HepG2 (cell line): ENCODE data around the gene PIH1D2. TPM values are rescaled to one million over a fixed set of nuclear protein-coding genes. Genes with fewer than 3 reads are reported as not detected.

Source experiments
- AGO1 ChIP-seq: fragments of 200-400 bp; formaldehyde crosslinking; IDR thresholded peaks from 2 replicates; pipeline ENCODE4 v1.6.1; 2017; ENCODE audit warnings: mild to moderate bottlenecking, low read depth, low read length, moderate library complexity; ENCODE audit not compliant: poor library complexity, severe bottlenecking
- CENPT ChIP-seq: sonication (generic); formaldehyde crosslinking; IDR thresholded peaks from 2 replicates; pipeline ENCODE4 v1.8.0; 2022; ENCODE audit warnings: low read depth, mild to moderate bottlenecking, moderate library complexity, missing genetic modification reagents
- CHD4 ChIP-seq: fragments of 200-600 bp; sonication (generic); IDR thresholded peaks from 2 replicates; pipeline ENCODE4 v1.7.0; 2017; ENCODE audit warnings: mild to moderate bottlenecking, low read length, borderline replicate concordance
- ETV6 ChIP-seq: sonication (generic); formaldehyde crosslinking; conservative IDR thresholded peaks from 2 replicates; pipeline ENCODE4 v1.4.0; 2020; ENCODE audit warnings: missing genetic modification reagents
- KDM2A ChIP-seq: sonication (generic); formaldehyde crosslinking; IDR thresholded peaks from 2 replicates; pipeline ENCODE4 v1.4.0; 2020; ENCODE audit warnings: low read depth, missing genetic modification reagents, borderline replicate concordance
- KMT2A ChIP-seq: sonication (generic); formaldehyde crosslinking; IDR thresholded peaks from 2 replicates; pipeline ENCODE4 v1.4.0; 2020; ENCODE audit warnings: missing genetic modification reagents
- MIER3 ChIP-seq: IDR thresholded peaks from 2 replicates; pipeline ENCODE4 v1.6.1; 2016; ENCODE audit warnings: missing compliant biosample characterization, borderline replicate concordance
- MIXL1 ChIP-seq: IDR thresholded peaks from 2 replicates; pipeline ENCODE4 v1.6.1; 2016
- NR2F6 ChIP-seq, 2 experiments: IDR thresholded peaks; 2 replicates each; pipeline ENCODE4 v1.6.1; 2016; ENCODE audit warnings: antibody characterized with exemption in 1 of 2, mild to moderate bottlenecking in 1 of 2
- PCBP1 ChIP-seq: fragments of 200-400 bp; formaldehyde crosslinking; IDR thresholded peaks from 2 replicates; pipeline ENCODE4 v1.6.1; 2017; ENCODE audit warnings: mild to moderate bottlenecking, low read depth, low read length, borderline replicate concordance
- PPARG ChIP-seq: conservative IDR thresholded peaks from 2 replicates; pipeline ENCODE4 v1.6.1; 2016; ENCODE audit warnings: missing biosample characterization, missing genetic modification reagents
- RBFOX2 ChIP-seq: fragments of 200-400 bp; formaldehyde crosslinking; IDR thresholded peaks from 2 replicates; pipeline ENCODE4 v1.6.1; 2017; ENCODE audit warnings: low read depth, mild to moderate bottlenecking, low read length
- RXRB ChIP-seq: IDR thresholded peaks from 2 replicates; pipeline ENCODE4 v1.6.1; 2016; ENCODE audit warnings: borderline replicate concordance, missing genetic modification reagents, missing compliant biosample characterization
- SMAD3 ChIP-seq: sonication (generic); formaldehyde crosslinking; IDR thresholded peaks from 2 replicates; pipeline ENCODE4 v1.4.0; 2020; ENCODE audit warnings: missing genetic modification reagents
- YEATS4 ChIP-seq: sonication (generic); formaldehyde crosslinking; IDR thresholded peaks from 2 replicates; pipeline ENCODE4 v1.4.0; 2020; ENCODE audit warnings: missing genetic modification reagents, borderline replicate concordance
- ZNF205 ChIP-seq: IDR thresholded peaks from 2 replicates; pipeline ENCODE4 v1.6.1; 2018; ENCODE audit warnings: missing biosample characterization, missing genetic modification reagents
- ZNF619 ChIP-seq: sonication (generic); formaldehyde crosslinking; IDR thresholded peaks from 2 replicates; pipeline ENCODE4 v1.4.0; 2020; ENCODE audit warnings: mild to moderate bottlenecking, missing genetic modification reagents
- ZNF670 ChIP-seq: sonication (generic); formaldehyde crosslinking; IDR thresholded peaks from 2 replicates; pipeline ENCODE4 v1.8.0; 2022; ENCODE audit warnings: mild to moderate bottlenecking, missing genetic modification reagents, borderline replicate concordance
- polyA plus RNA-seq, 8 experiments: library from polyadenylated mRNA; depleted of rRNA in 3 of 8; stranded (reverse) in 7 of 8; unstranded in 1 of 8; fragments of >200 nt; fragmentation: Illumina TruSeq in 4 of 8; extraction: Trizol in 4 of 8; gene quantifications; 2 replicates each; pipeline versions ENCODE4 v1.2.1 to v1.2.3, GENCODE V29; 2011 to 2016; ENCODE audit warnings: low read depth in 4 of 8, missing spikeins in 1 of 8, mixed read lengths in 1 of 8; ENCODE audit not compliant: insufficient read depth in 1 of 8
- total RNA-seq, 5 experiments: library from RNA; depleted of rRNA; stranded (reverse); fragments of >200 nt; fragmentation: Illumina TruSeq; extraction: Trizol; gene quantifications; 2 replicates each; pipeline ENCODE4 v1.2.3, GENCODE V29; 2016; ENCODE audit warnings: low read depth in 1 of 5
- TF ChIP-seq, protein P1 (sequence below): sonication (generic); IDR thresholded peaks from 2 replicates; pipeline ENCODE4 v1.6.1; 2016; ENCODE audit warnings: low read depth, borderline replicate concordance
- TF ChIP-seq, protein P2 (sequence below): sonication (generic); formaldehyde crosslinking; IDR thresholded peaks from 2 replicates; pipeline ENCODE4 v1.8.0; 2022; ENCODE audit warnings: low read depth, missing genetic modification reagents
- TF ChIP-seq, protein P3 (sequence below): sonication (generic); formaldehyde crosslinking; IDR thresholded peaks from 2 replicates; pipeline ENCODE4 v1.5.1; 2020; ENCODE audit warnings: missing genetic modification reagents, mild to moderate bottlenecking, borderline replicate concordance
- TF ChIP-seq, protein P4 (sequence below): conservative IDR thresholded peaks from 2 replicates; pipeline ENCODE4 v1.6.1; 2018; ENCODE audit warnings: missing genetic modification reagents
- TF ChIP-seq, protein P5 (sequence below): IDR thresholded peaks from 2 replicates; pipeline ENCODE4 v1.6.1; 2016; ENCODE audit warnings: mild to moderate bottlenecking, missing biosample characterization, missing genetic modification reagents

Gene PIH1D2
- total and polyA plus RNA-seq, 2 of the 13 experiments (the other 11 are each of a cell fraction or from before 2014, with no cell fraction given) = 0.49 to 2.7 TPM

DNA sequence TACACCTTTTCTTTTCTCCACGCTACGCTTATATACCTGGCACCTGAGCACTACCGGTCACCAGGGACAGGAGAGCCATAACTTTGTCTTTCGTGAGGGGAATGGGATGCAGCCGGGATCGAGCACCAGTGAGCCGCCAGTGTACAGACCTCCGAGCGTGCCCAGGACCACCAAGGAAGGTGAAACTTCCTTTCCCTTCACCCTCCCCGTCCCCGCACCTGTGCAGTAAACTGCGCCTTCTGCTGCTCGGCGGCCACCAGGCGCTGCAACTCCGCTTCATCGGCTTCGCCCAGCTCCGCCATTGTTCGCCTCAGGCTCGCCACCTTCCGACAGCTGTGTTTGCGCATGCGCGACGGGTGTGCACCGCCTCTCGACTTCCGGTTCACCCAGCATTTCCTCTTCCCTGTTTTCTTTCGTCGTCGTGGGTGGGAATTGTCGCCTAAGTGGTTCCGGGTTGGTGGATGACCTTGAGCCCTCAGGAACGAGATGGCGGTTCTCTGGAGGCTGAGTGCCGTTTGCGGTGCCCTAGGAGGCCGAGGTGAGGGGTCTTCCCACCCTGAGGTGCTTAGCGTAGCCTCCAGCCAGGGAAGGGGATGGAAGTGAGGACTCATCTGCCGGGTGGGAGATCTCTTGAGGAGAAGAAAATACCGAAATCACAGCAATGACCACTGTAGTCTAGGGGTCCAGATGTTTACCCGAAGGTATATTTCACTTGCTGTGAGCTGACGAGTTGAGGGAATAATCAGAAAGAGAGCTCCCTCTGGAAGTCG lies 12.8 kb upstream of the PIH1D2 start, which contains the start of the genes SDHD and TIMM8B (continued):
- TF ChIP-seq, protein P1, sequence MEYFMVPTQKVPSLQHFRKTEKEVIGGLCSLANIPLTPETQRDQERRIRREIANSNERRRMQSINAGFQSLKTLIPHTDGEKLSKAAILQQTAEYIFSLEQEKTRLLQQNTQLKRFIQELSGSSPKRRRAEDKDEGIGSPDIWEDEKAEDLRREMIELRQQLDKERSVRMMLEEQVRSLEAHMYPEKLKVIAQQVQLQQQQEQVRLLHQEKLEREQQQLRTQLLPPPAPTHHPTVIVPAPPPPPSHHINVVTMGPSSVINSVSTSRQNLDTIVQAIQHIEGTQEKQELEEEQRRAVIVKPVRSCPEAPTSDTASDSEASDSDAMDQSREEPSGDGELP = peak; percentile 62; the same call in 1 of the 2 replicates
- TF ChIP-seq KMT2A (peak; percentile 95), ZNF205 (CRISPR knock-in tag) (no peak), PCBP1 (0 out of 2 replicates have a peak, but pooled peaks have one; percentile 67), NR2F6 (IDR thresholded peaks at IDR 0.05) (peak; percentile 72), NR2F6 (CRISPR knock-in tag; IDR thresholded peaks at IDR 0.05) (peak; percentile 86), PPARG (CRISPR knock-in tag) (no peak), KDM2A (CRISPR knock-in tag) (peak; percentile 98), YEATS4 (CRISPR knock-in tag) (peak; percentile 81; the same call in 1 of the 2 replicates), RXRB (peak; percentile 53; the same call in 1 of the 2 replicates), RBFOX2 (peak; percentile 88), MIXL1 (peak; percentile 70; the same call in 1 of the 2 replicates), MIER3 (peak; percentile 66), ZNF670 (peak; percentile 51; the same call in 1 of the 2 replicates), ETV6 (no peak), CENPT (CRISPR knock-in tag) (0 out of 2 replicates have a peak, but pooled peaks have one; percentile 63), ZNF619 (CRISPR knock-in tag) (peak; percentile 85; the same call in 1 of the 2 replicates), AGO1 (peak; percentile 80), CHD4 (no peak), SMAD3 (CRISPR knock-in tag) (peak; percentile 73; the same call in 1 of the 2 replicates)
- TF ChIP-seq, protein P2, sequence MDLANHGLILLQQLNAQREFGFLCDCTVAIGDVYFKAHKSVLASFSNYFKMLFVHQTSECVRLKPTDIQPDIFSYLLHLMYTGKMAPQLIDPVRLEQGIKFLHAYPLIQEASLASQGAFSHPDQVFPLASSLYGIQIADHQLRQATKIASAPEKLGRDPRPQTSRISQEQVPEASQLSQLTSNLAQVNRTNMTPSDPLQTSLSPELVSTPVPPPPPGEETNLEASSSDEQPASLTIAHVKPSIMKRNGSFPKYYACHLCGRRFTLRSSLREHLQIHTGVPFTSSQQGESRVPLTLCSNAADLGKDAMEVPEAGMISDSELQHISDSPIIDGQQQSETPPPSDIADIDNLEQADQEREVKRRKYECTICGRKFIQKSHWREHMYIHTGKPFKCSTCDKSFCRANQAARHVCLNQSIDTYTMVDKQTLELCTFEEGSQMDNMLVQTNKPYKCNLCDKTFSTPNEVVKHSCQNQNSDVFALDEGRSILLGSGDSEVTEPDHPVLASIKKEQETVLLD (CRISPR knock-in tag) = 0 out of 2 replicates have a peak, but pooled peaks have one; percentile 26
- TF ChIP-seq, protein P3, sequence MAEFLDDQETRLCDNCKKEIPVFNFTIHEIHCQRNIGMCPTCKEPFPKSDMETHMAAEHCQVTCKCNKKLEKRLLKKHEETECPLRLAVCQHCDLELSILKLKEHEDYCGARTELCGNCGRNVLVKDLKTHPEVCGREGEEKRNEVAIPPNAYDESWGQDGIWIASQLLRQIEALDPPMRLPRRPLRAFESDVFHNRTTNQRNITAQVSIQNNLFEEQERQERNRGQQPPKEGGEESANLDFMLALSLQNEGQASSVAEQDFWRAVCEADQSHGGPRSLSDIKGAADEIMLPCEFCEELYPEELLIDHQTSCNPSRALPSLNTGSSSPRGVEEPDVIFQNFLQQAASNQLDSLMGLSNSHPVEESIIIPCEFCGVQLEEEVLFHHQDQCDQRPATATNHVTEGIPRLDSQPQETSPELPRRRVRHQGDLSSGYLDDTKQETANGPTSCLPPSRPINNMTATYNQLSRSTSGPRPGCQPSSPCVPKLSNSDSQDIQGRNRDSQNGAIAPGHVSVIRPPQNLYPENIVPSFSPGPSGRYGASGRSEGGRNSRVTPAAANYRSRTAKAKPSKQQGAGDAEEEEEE (CRISPR knock-in tag) = peak; percentile 65; the same call in 1 of the 2 replicates
- TF ChIP-seq, protein P4, sequence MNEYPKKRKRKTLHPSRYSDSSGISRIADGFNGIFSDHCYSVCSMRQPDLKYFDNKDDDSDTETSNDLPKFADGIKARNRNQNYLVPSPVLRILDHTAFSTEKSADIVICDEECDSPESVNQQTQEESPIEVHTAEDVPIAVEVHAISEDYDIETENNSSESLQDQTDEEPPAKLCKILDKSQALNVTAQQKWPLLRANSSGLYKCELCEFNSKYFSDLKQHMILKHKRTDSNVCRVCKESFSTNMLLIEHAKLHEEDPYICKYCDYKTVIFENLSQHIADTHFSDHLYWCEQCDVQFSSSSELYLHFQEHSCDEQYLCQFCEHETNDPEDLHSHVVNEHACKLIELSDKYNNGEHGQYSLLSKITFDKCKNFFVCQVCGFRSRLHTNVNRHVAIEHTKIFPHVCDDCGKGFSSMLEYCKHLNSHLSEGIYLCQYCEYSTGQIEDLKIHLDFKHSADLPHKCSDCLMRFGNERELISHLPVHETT (CRISPR knock-in tag) = 0 out of 2 replicates have a peak, but pooled peaks have one; percentile 21
- TF ChIP-seq, protein P5, sequence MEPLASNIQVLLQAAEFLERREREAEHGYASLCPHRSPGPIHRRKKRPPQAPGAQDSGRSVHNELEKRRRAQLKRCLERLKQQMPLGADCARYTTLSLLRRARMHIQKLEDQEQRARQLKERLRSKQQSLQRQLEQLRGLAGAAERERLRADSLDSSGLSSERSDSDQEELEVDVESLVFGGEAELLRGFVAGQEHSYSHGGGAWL = peak; percentile 40; the same call in 1 of the 2 replicates
